ENCODE measurements around the gene RTTN. TPM values are rescaled to one million over a fixed set of nuclear protein-coding genes. Genes with fewer than 3 reads are reported as not detected.

Gene RTTN
- total RNA-seq, 1 donor from 2014 or later, result 9.5 TPM

- Histone ChIP-seq H3K36me3 (peaks cover 7 to 14% of the 10 kb centered on the region in 2 donors), H3K4me3 (no peak overlapping the region), H3K4me1 (no peaks in the 10 kb centered on the region), H3K27me3 (no peaks in the 10 kb centered on the region), H3K27ac (no peak overlapping the region), H3K9me3 (no peaks in the 10 kb centered on the region)
- TF ChIP-seq CTCF (IDR thresholded peaks at IDR 0.05), result no peak
- DNase-seq (ENCODE audit: low spot score in 2 of 2), result no peak
- intact Hi-C loops (cut with DNase I), result no loop called here
These were observed 176.3 kb downstream of the RTTN start for GRCh38 chr18:70029163-70029562.

- TF ChIP-seq CTCF (IDR thresholded peaks at IDR 0.05), result no peak
- intact Hi-C loops (cut with DNase I), result no loop called here
- Histone ChIP-seq H3K27ac (no peak overlapping the region), H3K9me3 (no peaks in the 10 kb centered on the region), H3K36me3 (peaks cover 7 to 19% of the 10 kb centered on the region in 2 donors), H3K4me3 (no peak overlapping the region), H3K4me1 (no peaks in the 10 kb centered on the region), H3K27me3 (no peaks in the 10 kb centered on the region)
- DNase-seq (ENCODE audit: low spot score in 2 of 2), result no peak
These were observed 176.8 kb downstream of the RTTN start for GRCh38 chr18:70028734-70029133.

GRCh38 chr18:70028084-70028483 lies 177.4 kb downstream of the RTTN start:
- H3K4me3 ChIP-seq, result no peak overlapping the region
- no peaks in the 10 kb centered on the region for H3K9me3 ChIP-seq
- intact Hi-C loops (cut with DNase I), result no loop called here
- no peak overlapping the region for H3K27ac ChIP-seq
- no peaks in the 10 kb centered on the region for H3K4me1 ChIP-seq
- peaks cover 7 to 23% of the 10 kb centered on the region in 2 donors for H3K36me3 ChIP-seq
- no peak for TF ChIP-seq CTCF (IDR thresholded peaks at IDR 0.05)
- no peaks in the 10 kb centered on the region for H3K27me3 ChIP-seq
- no peak for DNase-seq (ENCODE audit: low spot score in 2 of 2)

GRCh38 chr18:70025580-70025979 lies 179.9 kb downstream of the RTTN start:
- no peaks in the 10 kb centered on the region for H3K9me3 ChIP-seq
- no peak for DNase-seq (ENCODE audit: low spot score in 2 of 2)
- H3K36me3 ChIP-seq, result peaks cover 7 to 34% of the 10 kb centered on the region in 2 donors
- no peak overlapping the region for H3K4me3 ChIP-seq
- intact Hi-C loops (cut with DNase I), result no loop called here
- H3K27ac ChIP-seq, result no peak overlapping the region
- H3K27me3 ChIP-seq, result no peaks in the 10 kb centered on the region
- H3K4me1 ChIP-seq, result no peaks in the 10 kb centered on the region
- no peak for TF ChIP-seq CTCF (IDR thresholded peaks at IDR 0.05)

GRCh38 chr18:70024829-70025228 lies 180.7 kb downstream of the RTTN start:
- no peaks in the 10 kb centered on the region for H3K9me3 ChIP-seq
- H3K4me3 ChIP-seq, result no peak overlapping the region
- H3K36me3 ChIP-seq, result peaks cover 7 to 39% of the 10 kb centered on the region in 2 donors
- TF ChIP-seq CTCF (IDR thresholded peaks at IDR 0.05), result no peak
- DNase-seq (ENCODE audit: low spot score in 2 of 2), result no peak
- H3K27ac ChIP-seq, result no peak overlapping the region
- H3K27me3 ChIP-seq, result no peaks in the 10 kb centered on the region
- no peaks in the 10 kb centered on the region for H3K4me1 ChIP-seq
- intact Hi-C loops (cut with DNase I), result no loop called here

GRCh38 chr18:70024093-70024492 lies 181.4 kb downstream of the RTTN start:
- Histone ChIP-seq H3K36me3 (peaks cover 7 to 41% of the 10 kb centered on the region in 2 donors), H3K27me3 (no peaks in the 10 kb centered on the region), H3K27ac (no peak overlapping the region), H3K9me3 (no peaks in the 10 kb centered on the region), H3K4me1 (no peaks in the 10 kb centered on the region), H3K4me3 (no peak overlapping the region)
- intact Hi-C loops (cut with DNase I), result no loop called here
- no peak for TF ChIP-seq CTCF (IDR thresholded peaks at IDR 0.05)
- DNase-seq (ENCODE audit: low spot score in 2 of 2), result no peak
